Uterus (tissue), 4 donors: ENCODE results near the gene RSPH1. TPM values are rescaled to one million over a fixed set of nuclear protein-coding genes. Genes with fewer than 3 reads are reported as not detected.

Experiments used
- DNase-seq, 2 donors: peaks; one replicate each; pipeline ENCODE4 v3.0.0-alpha.2; 2019 to 2020
- H3K27ac ChIP-seq, 2 donors: fragments of 200-600 bp; sonication (generic); 1 replicate in 1 of 2; 2 replicates in 1 of 2; pipeline ENCODE4 v1.5.1; 2016 to 2018
- H3K27me3 ChIP-seq, 2 donors: fragments of 200-600 bp; sonication (generic); one replicate each; pipeline ENCODE4 v1.5.1; 2018 to 2019; ENCODE audit warnings: control low read depth in 1 of 2
- H3K36me3 ChIP-seq, 2 donors: fragments of 200-600 bp; sonication (generic); one replicate each; pipeline ENCODE4 v1.5.1; 2019; ENCODE audit warnings: control low read depth in 1 of 2
- H3K4me1 ChIP-seq, 2 donors: fragments of 200-600 bp; sonication (generic); one replicate each; pipeline ENCODE4 v1.5.1; 2018 to 2019; ENCODE audit warnings: control low read depth in 1 of 2
- H3K4me3 ChIP-seq, 2 donors: fragments of 200-600 bp; sonication (generic); 1 replicate in 1 of 2; 2 replicates in 1 of 2; pipeline ENCODE4 v1.5.1; 2018 to 2019; ENCODE audit warnings: mild to moderate bottlenecking in 1 of 2
- H3K9me3 ChIP-seq, 2 donors: fragments of 200-600 bp; sonication (generic); one replicate each; pipeline ENCODE4 v1.5.1; 2019; ENCODE audit warnings: control low read depth in 1 of 2
- POLR2A ChIP-seq, 2 donors: fragments of 450-650 bp; IDR thresholded peaks; one replicate each; pipeline ENCODE4 v1.6.1; 2016; ENCODE audit warnings: antibody characterized with exemption in 2 of 2, mild to moderate bottlenecking in 1 of 2, moderate library complexity in 1 of 2
- intact Hi-C: fragments of 100-400 bp; cut with DNase I; formaldehyde crosslinking; loops from one replicate; pipeline ENCODE4 v1.15.1; 2023; ENCODE audit warnings: low total_unique reads
- total RNA-seq, 4 donors: library from RNA; depleted of rRNA in 3 of 4; stranded (reverse); fragments of >200 nt in 3 of 4; gene quantifications; one replicate each; pipeline versions ENCODE4 v1.1.0 to v1.2.4, GENCODE V29; 2014 to 2023
- TF ChIP-seq, protein P1 (sequence below), 4 experiments: fragments of 200-600 bp in 2 of 4; fragments of 450-650 bp in 2 of 4; sonication (generic) in 2 of 4; IDR thresholded peaks; one replicate each; pipeline ENCODE4 v1.5.1; 2016 to 2019; ENCODE audit warnings: antibody characterized with exemption in 4 of 4, mild to moderate bottlenecking in 2 of 4, moderate library complexity in 1 of 4
- donor health status: DM: yes; HTN: yes; CAD: no.

RSPH1 gene
- total RNA-seq, 4 donors from 2014 or later, result 1.7 to 3.4 TPM; not detected in 2

DNA sequence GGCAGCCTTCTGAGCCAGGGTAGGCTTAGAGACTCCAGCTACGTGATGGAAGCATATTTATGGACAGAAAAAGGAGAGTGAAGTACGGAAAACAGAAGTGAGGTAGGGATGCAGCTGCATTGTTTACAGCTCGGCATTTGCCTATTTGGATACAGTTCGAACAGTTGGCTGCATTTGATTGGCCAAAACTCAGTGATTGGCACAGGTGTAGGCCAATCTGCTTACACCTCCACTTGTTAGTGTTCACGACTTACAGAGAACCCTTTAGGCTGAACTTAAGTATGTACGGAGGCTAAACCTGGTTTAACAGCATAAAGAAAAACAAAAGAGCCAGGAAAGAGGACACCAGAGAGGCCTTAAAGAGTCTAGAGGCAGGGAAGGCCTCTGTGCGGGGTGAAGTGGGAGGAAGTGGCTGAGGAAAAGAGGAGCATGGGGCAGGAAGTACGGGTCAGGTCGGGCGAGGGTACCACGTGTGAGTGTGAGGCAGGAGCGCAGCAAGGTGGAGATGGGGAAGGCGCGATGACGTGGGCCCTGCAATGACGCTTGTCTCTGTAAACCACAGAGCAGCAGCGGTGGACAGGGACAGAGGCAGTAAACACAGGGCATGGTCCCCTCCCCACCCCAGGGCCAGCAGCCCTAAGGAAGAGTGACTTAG is 32.0 kb downstream of the RSPH1 start:
- no peaks in the 10 kb centered on the region for H3K9me3 ChIP-seq
- intact Hi-C loops, result no loop called here
- no peaks in the 10 kb centered on the region for H3K36me3 ChIP-seq
- no peaks in the 10 kb centered on the region for H3K4me1 ChIP-seq
- H3K27ac ChIP-seq, result no peak overlapping the region
- no peak for DNase-seq
- H3K4me3 ChIP-seq, result no peak overlapping the region
- TF ChIP-seq POLR2A (IDR thresholded peaks at IDR 0.05), result no peak
- TF ChIP-seq, protein P1, sequence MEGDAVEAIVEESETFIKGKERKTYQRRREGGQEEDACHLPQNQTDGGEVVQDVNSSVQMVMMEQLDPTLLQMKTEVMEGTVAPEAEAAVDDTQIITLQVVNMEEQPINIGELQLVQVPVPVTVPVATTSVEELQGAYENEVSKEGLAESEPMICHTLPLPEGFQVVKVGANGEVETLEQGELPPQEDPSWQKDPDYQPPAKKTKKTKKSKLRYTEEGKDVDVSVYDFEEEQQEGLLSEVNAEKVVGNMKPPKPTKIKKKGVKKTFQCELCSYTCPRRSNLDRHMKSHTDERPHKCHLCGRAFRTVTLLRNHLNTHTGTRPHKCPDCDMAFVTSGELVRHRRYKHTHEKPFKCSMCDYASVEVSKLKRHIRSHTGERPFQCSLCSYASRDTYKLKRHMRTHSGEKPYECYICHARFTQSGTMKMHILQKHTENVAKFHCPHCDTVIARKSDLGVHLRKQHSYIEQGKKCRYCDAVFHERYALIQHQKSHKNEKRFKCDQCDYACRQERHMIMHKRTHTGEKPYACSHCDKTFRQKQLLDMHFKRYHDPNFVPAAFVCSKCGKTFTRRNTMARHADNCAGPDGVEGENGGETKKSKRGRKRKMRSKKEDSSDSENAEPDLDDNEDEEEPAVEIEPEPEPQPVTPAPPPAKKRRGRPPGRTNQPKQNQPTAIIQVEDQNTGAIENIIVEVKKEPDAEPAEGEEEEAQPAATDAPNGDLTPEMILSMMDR (IDR thresholded peaks at IDR 0.05), result no peak
- H3K27me3 ChIP-seq, result no peaks in the 10 kb centered on the region

DNA sequence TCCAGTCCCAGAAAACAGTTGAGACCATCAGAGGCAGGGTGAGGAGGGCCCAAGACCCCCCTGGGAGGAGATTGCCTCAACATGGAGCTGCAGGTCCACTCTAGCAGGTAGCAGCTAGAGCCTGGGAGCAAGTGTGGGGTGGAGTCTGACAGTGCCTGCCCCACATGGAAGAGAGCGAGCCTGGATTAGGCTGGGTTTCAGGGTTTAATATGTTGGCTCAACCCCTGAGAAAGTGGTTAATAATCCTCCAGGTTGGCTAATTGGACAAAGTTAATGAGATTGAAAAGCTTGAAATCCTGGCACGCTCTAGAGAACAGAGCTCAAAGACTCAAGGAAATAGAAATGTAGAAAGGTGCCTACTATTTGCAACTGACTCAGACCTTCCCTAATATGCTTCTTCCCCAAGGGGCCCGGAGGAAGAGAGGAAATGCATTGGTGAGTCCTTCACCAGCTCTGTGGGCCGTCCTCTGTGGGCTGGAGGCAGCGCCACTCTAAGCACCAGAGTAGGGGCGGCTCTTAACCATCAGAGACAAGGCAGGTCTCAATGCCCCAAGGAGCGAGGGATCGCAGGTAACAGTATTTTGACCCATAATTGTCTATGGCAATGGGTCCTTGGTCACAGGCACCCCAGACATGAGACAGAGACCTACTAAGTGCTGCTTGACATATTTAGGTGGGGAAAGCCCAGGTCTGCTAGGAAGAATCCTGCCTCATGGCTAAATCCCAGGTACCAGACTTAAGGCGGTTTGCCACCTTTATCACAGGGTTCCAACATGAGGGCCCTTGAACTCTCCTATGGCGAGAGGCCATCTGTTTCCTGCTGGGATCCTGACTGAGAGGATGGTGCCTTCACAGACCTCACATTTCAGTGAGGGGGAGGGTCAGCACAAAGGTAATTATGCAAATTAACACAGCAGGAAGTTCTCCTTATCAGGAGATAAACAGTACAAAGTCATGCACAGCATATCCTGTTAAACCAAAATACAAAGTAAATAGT is 33.8 kb downstream of the RSPH1 start:
- Histone ChIP-seq H3K4me3 (no peak overlapping the region), H3K9me3 (no peaks in the 10 kb centered on the region), H3K36me3 (no peaks in the 10 kb centered on the region), H3K27ac (no peak overlapping the region), H3K4me1 (no peaks in the 10 kb centered on the region), H3K27me3 (no peaks in the 10 kb centered on the region)
- DNase-seq, result no peak
- intact Hi-C loops, result no loop called here
- TF ChIP-seq POLR2A (IDR thresholded peaks at IDR 0.05), result no peak
- TF ChIP-seq, protein P1 (IDR thresholded peaks at IDR 0.05), result no peak

DNA sequence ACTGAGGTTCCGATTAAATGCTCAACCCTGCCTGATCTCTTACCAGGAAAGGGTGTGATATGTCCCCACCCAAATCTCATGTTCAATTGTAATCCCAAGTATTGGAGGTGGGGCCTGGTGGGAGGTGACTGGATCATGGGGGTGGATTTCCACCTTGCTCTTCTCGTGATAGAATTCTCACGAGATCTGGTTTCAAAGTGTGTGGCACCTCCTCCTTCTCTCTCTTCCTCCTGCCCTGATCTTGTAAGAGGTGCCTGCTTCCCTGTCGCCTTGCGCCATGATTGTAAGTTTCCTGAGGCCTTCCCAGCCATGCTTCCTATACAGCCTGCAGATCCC is 34.9 kb downstream of the RSPH1 start:
- Histone ChIP-seq H3K9me3 (no peaks in the 10 kb centered on the region), H3K27me3 (no peaks in the 10 kb centered on the region), H3K36me3 (no peaks in the 10 kb centered on the region), H3K4me3 (no peak overlapping the region), H3K27ac (no peak overlapping the region), H3K4me1 (no peaks in the 10 kb centered on the region)
- TF ChIP-seq, protein P1 (IDR thresholded peaks at IDR 0.05), result no peak
- TF ChIP-seq POLR2A (IDR thresholded peaks at IDR 0.05), result no peak
- intact Hi-C loops, result no loop called here
- DNase-seq, result no peak

DNA sequence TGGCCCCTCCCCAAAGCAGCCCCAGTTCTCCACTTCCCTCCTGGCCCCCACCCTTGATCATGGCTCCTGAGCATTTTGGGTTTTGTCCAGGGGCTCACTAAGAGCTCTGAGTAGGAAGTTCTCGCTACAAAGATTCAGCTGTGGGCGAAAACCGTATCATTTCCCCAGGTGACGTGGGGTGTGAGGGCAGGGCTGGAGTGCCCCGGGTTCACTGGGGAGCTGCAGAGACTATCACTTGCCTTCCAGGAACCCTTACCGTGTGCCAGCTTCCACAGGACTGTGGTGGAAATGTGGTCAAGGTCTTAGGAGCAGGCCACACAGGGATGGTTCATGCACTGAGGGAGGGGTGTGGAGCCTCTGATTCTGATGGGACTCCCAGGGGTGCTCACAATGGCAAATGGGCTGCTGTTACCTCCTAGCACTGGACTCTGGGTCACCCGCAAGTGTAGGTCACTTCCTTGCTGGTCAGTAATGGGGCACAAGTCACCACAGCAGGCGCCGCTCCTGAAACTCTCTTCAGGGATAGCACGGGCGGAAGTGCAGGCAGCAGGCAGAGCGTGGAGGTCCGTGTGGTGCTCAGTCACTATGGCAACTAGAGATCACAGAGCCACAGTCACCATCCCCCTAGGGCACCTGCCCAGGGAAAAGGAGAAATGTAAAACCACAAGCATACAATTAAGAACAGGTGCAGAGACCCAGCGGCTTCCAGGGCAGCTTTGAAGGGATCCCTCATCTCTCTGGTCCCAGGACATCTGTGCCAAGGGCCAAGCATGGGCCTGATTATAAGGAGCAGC is 35.4 kb downstream of the RSPH1 start:
- Histone ChIP-seq H3K27ac (no peak overlapping the region), H3K27me3 (no peaks in the 10 kb centered on the region), H3K4me3 (no peak overlapping the region), H3K9me3 (no peaks in the 10 kb centered on the region), H3K36me3 (no peaks in the 10 kb centered on the region), H3K4me1 (no peaks in the 10 kb centered on the region)
- intact Hi-C loops, result no loop called here
- no peak for TF ChIP-seq POLR2A (IDR thresholded peaks at IDR 0.05)
- TF ChIP-seq, protein P1 (IDR thresholded peaks at IDR 0.05), result no peak
- DNase-seq, result no peak
